Endothelial cell (in vitro differentiated cells): Measurements from ENCODE around the gene STIM2. TPM values are rescaled to one million over a fixed set of nuclear protein-coding genes. Genes with fewer than 3 reads are reported as not detected.

Experiments used
- DNase-seq: peaks from one replicate; pipeline ENCODE4 v3.0.0; 2021; ENCODE audit warnings: low spot score
- H3K27ac Mint-ChIP-seq: one replicate; pipeline ENCODE4 v1.8.0; 2021; ENCODE audit warnings: mixed read lengths, inconsistent platforms; ENCODE audit not compliant: unreplicated experiment
- H3K27me3 Mint-ChIP-seq: one replicate; pipeline ENCODE4 v1.8.0; 2021; ENCODE audit warnings: mild to moderate bottlenecking, moderate library complexity, mixed read lengths, inconsistent platforms; ENCODE audit not compliant: unreplicated experiment
- H3K36me3 Mint-ChIP-seq: one replicate; pipeline ENCODE4 v1.8.0; 2021; ENCODE audit warnings: mild to moderate bottlenecking, low read depth, mixed read lengths, inconsistent platforms; ENCODE audit not compliant: unreplicated experiment
- H3K4me1 Mint-ChIP-seq: one replicate; pipeline ENCODE4 v1.8.0; 2021; ENCODE audit warnings: mild to moderate bottlenecking, mixed read lengths, inconsistent platforms; ENCODE audit not compliant: unreplicated experiment
- H3K4me3 Mint-ChIP-seq: one replicate; pipeline ENCODE4 v1.8.0; 2021; ENCODE audit warnings: mild to moderate bottlenecking, mixed read lengths, inconsistent platforms; ENCODE audit not compliant: unreplicated experiment
- H3K9me3 Mint-ChIP-seq: one replicate; pipeline ENCODE4 v1.8.0; 2021; ENCODE audit warnings: mixed read lengths, inconsistent platforms; ENCODE audit not compliant: unreplicated experiment
- CTCF ChIP-seq: fragments of 200-600 bp; sonication (generic); IDR thresholded peaks from one replicate; pipeline ENCODE4 v1.5.0; 2021; ENCODE audit warnings: antibody characterized with exemption; ENCODE audit not compliant: unreplicated experiment
- total RNA-seq: library from RNA; stranded (reverse); fragmentation: NEBNext Ultra II Directional; extraction: Animal tissue kit (Norgen Biotek cat#: 25700); gene quantifications from one replicate; pipeline ENCODE4 v1.2.1, GENCODE V29; 2021; ENCODE audit not compliant: unreplicated experiment

The STIM2 gene
- total RNA-seq, 1 donor from 2014 or later, result 65.7 TPM

DNA sequence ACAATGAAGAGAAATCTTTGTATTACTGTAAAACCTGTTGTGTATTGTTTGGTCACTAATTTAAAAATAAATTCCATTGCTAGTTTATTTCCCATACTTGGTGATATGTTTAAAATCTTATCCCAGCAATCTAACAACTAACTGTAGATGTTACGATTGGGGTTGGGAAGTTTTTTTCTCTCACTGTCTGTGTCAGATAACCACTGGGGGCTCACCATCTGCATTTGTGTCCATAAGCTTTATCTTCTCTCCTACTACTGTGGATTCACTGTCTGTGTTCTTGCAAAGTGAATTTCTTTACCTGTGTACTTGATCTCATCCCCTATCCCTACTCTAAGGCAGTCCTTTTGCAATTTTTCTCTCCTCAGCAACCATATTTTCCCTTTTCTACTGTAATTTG is 81.3 kb downstream of the STIM2 start:
- peaks cover 2% of the 10 kb centered on the region for H3K27me3 Mint-ChIP-seq
- H3K9me3 Mint-ChIP-seq, result no peaks in the 10 kb centered on the region
- H3K27ac Mint-ChIP-seq, result no peak overlapping the region
- no peaks in the 10 kb centered on the region for H3K36me3 Mint-ChIP-seq
- DNase-seq, result no peak
- H3K4me1 Mint-ChIP-seq, result peaks cover 32% of the 10 kb centered on the region
- no peak overlapping the region for H3K4me3 Mint-ChIP-seq
- TF ChIP-seq CTCF, result no peak

- Mint-ChIP-seq H3K4me1 (peaks cover 30% of the 10 kb centered on the region), H3K27me3 (peaks cover 2% of the 10 kb centered on the region), H3K36me3 (no peaks in the 10 kb centered on the region), H3K9me3 (no peaks in the 10 kb centered on the region), H3K4me3 (no peak overlapping the region), H3K27ac (no peak overlapping the region)
- no peak for TF ChIP-seq CTCF
- DNase-seq, result no peak
These were observed 82.2 kb downstream of the STIM2 start for GRCh38 chr4:26942871-26943270.

- H3K4me3 Mint-ChIP-seq, result no peak overlapping the region
- no peak for DNase-seq
- H3K4me1 Mint-ChIP-seq, result peaks cover 30% of the 10 kb centered on the region
- H3K27ac Mint-ChIP-seq, result no peak overlapping the region
- H3K27me3 Mint-ChIP-seq, result peaks cover 2% of the 10 kb centered on the region
- no peaks in the 10 kb centered on the region for H3K36me3 Mint-ChIP-seq
- TF ChIP-seq CTCF, result no peak
- H3K9me3 Mint-ChIP-seq, result no peaks in the 10 kb centered on the region
These were observed 82.8 kb downstream of the STIM2 start for GRCh38 chr4:26943391-26943790.

- H3K27ac Mint-ChIP-seq, result no peak overlapping the region
- peaks cover 2% of the 10 kb centered on the region for H3K27me3 Mint-ChIP-seq
- H3K4me3 Mint-ChIP-seq, result no peak overlapping the region
- DNase-seq, result no peak
- H3K36me3 Mint-ChIP-seq, result no peaks in the 10 kb centered on the region
- peaks cover 12% of the 10 kb centered on the region for H3K4me1 Mint-ChIP-seq
- no peak for TF ChIP-seq CTCF
- no peaks in the 10 kb centered on the region for H3K9me3 Mint-ChIP-seq
These were observed 85.2 kb downstream of the STIM2 start for GRCh38 chr4:26945794-26946193.

DNA sequence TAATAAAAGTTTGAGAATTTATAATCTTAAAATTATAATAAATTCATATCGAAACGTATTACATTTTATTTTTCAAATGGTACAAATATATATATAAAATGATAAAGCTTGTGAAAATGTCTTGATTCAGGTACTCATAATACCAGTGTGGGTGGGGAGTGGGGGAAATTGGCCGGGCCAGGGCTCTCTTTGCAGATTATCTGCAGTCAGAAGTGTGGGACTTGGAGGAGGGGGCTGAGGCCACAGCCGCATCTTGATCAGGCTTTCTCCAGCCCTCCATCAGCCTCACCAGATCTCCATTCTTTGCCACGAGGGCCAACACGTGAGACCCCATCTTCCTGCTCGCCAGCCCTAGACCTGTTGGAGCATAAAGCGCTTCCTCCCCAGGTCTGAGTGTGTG is 86.7 kb downstream of the STIM2 start:
- Mint-ChIP-seq H3K4me1 (peaks cover 4% of the 10 kb centered on the region), H3K27me3 (peaks cover 2% of the 10 kb centered on the region), H3K9me3 (no peaks in the 10 kb centered on the region), H3K27ac (no peak overlapping the region), H3K36me3 (peaks cover 8% of the 10 kb centered on the region), H3K4me3 (no peak overlapping the region)
- no peak for DNase-seq
- TF ChIP-seq CTCF, result no peak
